PC-3 (cell line): Measurements from ENCODE around the gene PARP3. TPM values are rescaled to one million over a fixed set of nuclear protein-coding genes. Genes with fewer than 3 reads are reported as not detected.

Experiments
- ATAC-seq: fragments of 200-7000 bp; cut with Tn5 transposase; 2 replicates; pipeline ENCODE4 v1.9.1; 2020; ENCODE audit warnings: mild to moderate bottlenecking, moderate library complexity
- BruUV-seq: library from RNA; stranded (reverse); fragments of 400-500 nt; replicated peaks from 2 replicates; lab custom pipeline; 2021; lab: Mats Ljungman, UMichigan
- CTCF ChIA-PET: fragments of 300-600 bp; sonication (Branson Sonifier 250); formaldehyde crosslinking; loops from one replicate; lab custom pipeline; 2022; ENCODE audit warnings: antibody characterized with exemption; lab: Charles Lee
- POLR2A ChIA-PET: fragments of 300-600 bp; sonication (Branson Sonifier 250); formaldehyde crosslinking; loops from one replicate; lab custom pipeline; 2022; ENCODE audit warnings: antibody characterized with exemption; ENCODE audit not compliant: unreplicated experiment; lab: Charles Lee
- DNase-seq: peaks from one replicate; pipeline ENCODE4 v3.0.0-alpha.2; 2015
- H2AFZ ChIP-seq: fragments of 300-600 bp; sonication (generic); 2 replicates; pipeline ENCODE4 v1.6.0; 2016; ENCODE audit warnings: antibody characterized with exemption, low read length
- H3F3A ChIP-seq: fragments of 300-600 bp; sonication (generic); one replicate; pipeline ENCODE4 v1.6.0; 2017; ENCODE audit warnings: antibody characterized with exemption, low read length, control low read depth, mild to moderate bottlenecking; ENCODE audit not compliant: unreplicated experiment
- H3K27ac ChIP-seq: fragments of 300-600 bp; sonication (generic); 2 replicates; pipeline ENCODE4 v1.5.1; 2016; ENCODE audit warnings: mild to moderate bottlenecking, low read length
- H3K27me3 ChIP-seq: fragments of 300-600 bp; sonication (generic); 2 replicates; pipeline ENCODE4 v1.6.1; 2016; ENCODE audit warnings: low read length, mixed read lengths
- H3K36me3 ChIP-seq: fragments of 300-600 bp; sonication (generic); 2 replicates; pipeline ENCODE4 v1.6.1; 2016; ENCODE audit warnings: low read depth, mixed run types, low read length, mixed read lengths
- H3K4me1 ChIP-seq: fragments of 300-600 bp; sonication (generic); 2 replicates; pipeline ENCODE4 v1.5.1; 2016; ENCODE audit warnings: low read length; ENCODE audit not compliant: insufficient read depth
- H3K4me2 ChIP-seq: fragments of 300-600 bp; sonication (generic); 2 replicates; pipeline ENCODE4 v1.6.0; 2016; ENCODE audit warnings: low read length
- H3K4me3 ChIP-seq: fragments of 300-600 bp; sonication (generic); 2 replicates; pipeline ENCODE4 v1.5.1; 2016; ENCODE audit warnings: mild to moderate bottlenecking, low read length, mixed read lengths
- H3K79me2 ChIP-seq: fragments of 300-600 bp; sonication (generic); 2 replicates; pipeline ENCODE4 v1.6.1; 2017; ENCODE audit warnings: low read length, mixed read lengths
- H3K9ac ChIP-seq: fragments of 300-600 bp; sonication (generic); 2 replicates; pipeline ENCODE4 v1.6.0; 2016; ENCODE audit warnings: mild to moderate bottlenecking, low read length
- H3K9me2 ChIP-seq: fragments of 300-600 bp; sonication (generic); replicated peaks from 2 replicates; pipeline ENCODE4 v1.6.1; 2016; ENCODE audit warnings: mixed run types, low read length, mixed read lengths
- H3K9me3 ChIP-seq: fragments of 300-600 bp; sonication (generic); 2 replicates; pipeline ENCODE4 v1.6.1; 2016; ENCODE audit warnings: low read length, mixed read lengths
- H4K20me1 ChIP-seq: fragments of 300-600 bp; sonication (generic); 2 replicates; pipeline ENCODE4 v1.6.1; 2016; ENCODE audit warnings: low read length, mixed read lengths
- CTCF ChIP-seq: fragments of 300-600 bp; sonication (generic); conservative IDR thresholded peaks from 2 replicates; pipeline ENCODE4 v1.5.1; 2017; ENCODE audit warnings: antibody characterized with exemption, low read depth, mild to moderate bottlenecking, low read length
- EZH2 ChIP-seq: fragments of 300-600 bp; sonication (generic); IDR thresholded peaks from one replicate; pipeline ENCODE4 v1.6.1; 2017; ENCODE audit warnings: antibody characterized with exemption, mild to moderate bottlenecking, low read length; ENCODE audit not compliant: unreplicated experiment
- EZH2phosphoT487 ChIP-seq: fragments of 300-600 bp; sonication (generic); IDR thresholded peaks from 2 replicates; pipeline ENCODE4 v1.6.1; 2018; ENCODE audit warnings: mild to moderate bottlenecking, antibody characterized with exemption, low read length, borderline replicate concordance
- intact Hi-C: fragments of 100-400 bp; cut with micrococcal nuclease; formaldehyde crosslinking; loops from 2 replicates; pipeline ENCODE4 v1.9.0; 2023
- total RNA-seq: library from RNA; depleted of rRNA; stranded (reverse); fragments of >200 nt; gene quantifications from 2 replicates; pipeline ENCODE4 v1.2.3, GENCODE V29; 2014

Gene PARP3
- total RNA-seq, 1 experiment from 2014 or later: 19.3 TPM

GRCh38 chr3:51974277-51974962 lies 32.3 kb downstream of the PARP3 start:
- no TSS peak for BruUV-seq
- TF ChIP-seq EZH2phosphoT487: no peak
- peak; percentile 7; the same call in 1 of the 2 replicates for TF ChIP-seq CTCF
- TF ChIP-seq EZH2: no peak
- CTCF ChIA-PET: interaction anchor here (0.8 to 2.5 kb wide), 4 partner anchors 8 to 32 kb away, joined by 3 to 46 read pairs (median 7); partner anchors contain the start of genes ACY1, PARP3, RPL29 and RRP9
- Histone ChIP-seq H3K27me3 (no peaks in the 10 kb centered on the region), H3K27ac (peak overlapping the region; percentile 32), H3K9me3 (no peaks in the 10 kb centered on the region), H2AFZ (peak overlapping the region; percentile 99), H3K79me2 (peaks cover 33% of the 10 kb centered on the region), H3K4me1 (peaks cover 23% of the 10 kb centered on the region), H3K4me3 (peak overlapping the region; percentile 99), H3K9ac (peak overlapping the region; percentile 95), H3K36me3 (no peaks in the 10 kb centered on the region), H3F3A (no peaks in the 10 kb centered on the region), H4K20me1 (no peaks in the 10 kb centered on the region), H3K4me2 (peak overlapping the region; percentile 100), H3K9me2 (no peaks in the 10 kb centered on the region)
- DNase-seq: no peak
- ATAC-seq: peak; percentile 18
- POLR2A ChIA-PET: interaction anchor here (0.6 to 1.3 kb wide), 2 partner anchors 8 to 22 kb away, joined by 5 to 10 read pairs; partner anchors contain the start of gene ACY1
- intact Hi-C loops: loop anchor here (1.0 to 2.0 kb wide), 2 partner anchors 24 to 32 kb away; partner anchors contain the start of gene PARP3

- BruUV-seq: TSS peak; percentile 77
- intact Hi-C loops: loop anchor here (1.0 to 2.0 kb wide), 2 partner anchors 24 to 33 kb away; partner anchors contain the start of gene PARP3
These were observed 33.0 kb downstream of the PARP3 start, which contains the start of gene ABHD14A for GRCh38 chr3:51974963-51975851. Gene ABHD14A, plus strand, starts transcription at chr3:51975064. Its CDS starts 72 bp downstream, at chr3:51975136.

More at GRCh38 chr3:51974963-51975851, 33.0 kb downstream of the PARP3 start, which contains the start of gene ABHD14A:
- Histone ChIP-seq H3K27ac (peak within 1 kb of the TSS; percentile 32), H3K9ac (peak within 1 kb of the TSS; percentile 95), H3K27me3 (no peaks in the 10 kb centered on the region), H3F3A (no peaks in the 10 kb centered on the region), H2AFZ (peak within 1 kb of the TSS; percentile 99), H3K4me1 (peaks cover 23% of the 10 kb centered on the region), H3K79me2 (peaks cover 33% of the 10 kb centered on the region), H3K4me3 (peak within 1 kb of the TSS; percentile 99), H4K20me1 (no peaks in the 10 kb centered on the region), H3K36me3 (no peaks in the 10 kb centered on the region), H3K4me2 (peak within 1 kb of the TSS; percentile 100), H3K9me3 (no peaks in the 10 kb centered on the region), H3K9me2 (no peaks in the 10 kb centered on the region)
- TF ChIP-seq EZH2phosphoT487: no peak
- TF ChIP-seq CTCF: no peak
- no peak for TF ChIP-seq EZH2
- POLR2A ChIA-PET: interaction anchor here (0.7 kb wide), 1 partner anchor 475 kb away, joined by 3 read pairs; no protein-coding TSS in a partner anchor
- ATAC-seq: peak; percentile 69
- CTCF ChIA-PET: interaction anchor here (2.5 kb wide), 1 partner anchor 33 kb away, joined by 46 read pairs; the partner anchor contains the start of genes PARP3 and RRP9
- peak; percentile 81 for DNase-seq
